Left hindlimb (tissue), 1 donor: ENCODE data around the gene LSMEM2.
"Not testable (repeated sequence)": the region's sequence is repeated elsewhere in the genome, so short reads cannot be mapped to it uniquely, and the experiment has no call there.

ENCODE experiments used
- DNase-seq: peaks from one replicate; pipeline ENCODE4 v3.0.0-alpha.2; 2018

Gene LSMEM2

GRCh38 chr3:50284121-50284520 lies 5.2 kb downstream of the LSMEM2 start:
- DNase-seq, result not testable (repeated sequence)

- peak; percentile 25 for DNase-seq
These were observed 7.7 kb downstream of the LSMEM2 start for GRCh38 chr3:50286322-50287227.

- DNase-seq, result no peak
These were observed 8.4 kb downstream of the LSMEM2 start for GRCh38 chr3:50287262-50287661.

GRCh38 chr3:50288387-50289007 lies 9.6 kb downstream of the LSMEM2 start:
- DNase-seq, result peak; percentile 25

- DNase-seq, result peak; percentile 31
These were observed 10.2 kb downstream of the LSMEM2 start for GRCh38 chr3:50289130-50289529.

GRCh38 chr3:50290161-50290641 lies 11.3 kb downstream of the LSMEM2 start:
- peak; percentile 35 for DNase-seq

- DNase-seq, result peak; percentile 98
These were observed 13.5 kb downstream of the LSMEM2 start, which contains the start of gene IFRD2 for GRCh38 chr3:50292159-50293078. TSS of gene IFRD2 (minus strand) at chr3:50292429. CDS start at chr3:50292274, 155 bp downstream.

GRCh38 chr3:50293079-50293801 lies 14.4 kb downstream of the LSMEM2 start:
- peak; percentile 33 for DNase-seq

- DNase-seq, result no peak
These were observed 15.2 kb downstream of the LSMEM2 start for GRCh38 chr3:50294089-50294488.

GRCh38 chr3:50294492-50295403 lies 15.9 kb downstream of the LSMEM2 start:
- peak; percentile 33 for DNase-seq

GRCh38 chr3:50295553-50296431 lies 16.9 kb downstream of the LSMEM2 start:
- DNase-seq, result peak; percentile 32

- peak; percentile 46 for DNase-seq
These were observed 18.0 kb downstream of the LSMEM2 start for GRCh38 chr3:50296721-50297383.

GRCh38 chr3:50297384-50297775 lies 18.5 kb downstream of the LSMEM2 start:
- DNase-seq, result peak; percentile 33

- DNase-seq, result peak; percentile 36
These were observed 19.2 kb downstream of the LSMEM2 start for GRCh38 chr3:50297896-50298725.

GRCh38 chr3:50298836-50299637 lies 20.1 kb downstream of the LSMEM2 start, which contains the start of the genes HYAL3 and NAA80:
TSS of gene HYAL3 (minus strand) at chr3:50299405. CDS start at chr3:50295602, 3,803 bp downstream.
TSS of gene NAA80 (minus strand) at chr3:50299405. CDS start at chr3:50297463, 1,942 bp downstream.
- peak; percentile 100 for DNase-seq

GRCh38 chr3:50299638-50299928 lies 20.7 kb downstream of the LSMEM2 start:
- DNase-seq, result no peak

GRCh38 chr3:50299929-50300680 lies 21.2 kb downstream of the LSMEM2 start:
- peak; percentile 35 for DNase-seq
